Stimulated activated CD4-positive, alpha-beta T cell treated with anti-CD3 and anti-CD28 coated beads, Interleukin-4, amount 100 ng/mL, for 24 hours (primary cell): ENCODE results near the gene C5orf63.
"Not testable (repeated sequence)": the region's sequence is repeated elsewhere in the genome, so short reads cannot be mapped to it uniquely, and the experiment has no call there.

Experiments
- DNase-seq: peaks from one replicate; pipeline ENCODE4 v3.0.0-alpha.2; 2020

The C5orf63 gene

GRCh38 chr5:127030259-127031146 lies 42.8 kb downstream of the C5orf63 start, which contains the start of gene MARCHF3:
TSS of gene MARCHF3 (minus strand) at chr5:127030558. CDS start at chr5:126918171, 112,387 bp downstream.
- DNase-seq = peak; percentile 92

- DNase-seq = peak; percentile 62
Measured at GRCh38 chr5:127029581-127030258, 43.6 kb downstream of the C5orf63 start.

- no peak for DNase-seq
Measured at GRCh38 chr5:127028822-127029457, 44.4 kb downstream of the C5orf63 start.

GRCh38 chr5:127027539-127027938 lies 45.8 kb downstream of the C5orf63 start:
- DNase-seq = no peak

GRCh38 chr5:127026166-127026565 lies 47.1 kb downstream of the C5orf63 start:
- DNase-seq = no peak

GRCh38 chr5:127025467-127025866 lies 47.8 kb downstream of the C5orf63 start:
- DNase-seq = no peak

GRCh38 chr5:127024821-127025220 lies 48.5 kb downstream of the C5orf63 start:
- no peak for DNase-seq

- not testable (repeated sequence) for DNase-seq
Measured at GRCh38 chr5:127023552-127024191, 49.6 kb downstream of the C5orf63 start.

GRCh38 chr5:127022846-127023245 lies 50.5 kb downstream of the C5orf63 start:
- no peak for DNase-seq

GRCh38 chr5:127019928-127020327 lies 53.4 kb downstream of the C5orf63 start:
- no peak for DNase-seq

- DNase-seq = not testable (repeated sequence)
Measured at GRCh38 chr5:127016722-127017121, 56.6 kb downstream of the C5orf63 start.

- DNase-seq = no peak
Measured at GRCh38 chr5:127015716-127016115, 57.6 kb downstream of the C5orf63 start.

- no peak for DNase-seq
Measured at GRCh38 chr5:127014573-127014972, 58.7 kb downstream of the C5orf63 start.

- no peak for DNase-seq
Measured at GRCh38 chr5:127013407-127013806, 59.9 kb downstream of the C5orf63 start.

GRCh38 chr5:127012916-127013315 lies 60.4 kb downstream of the C5orf63 start:
- DNase-seq = no peak

GRCh38 chr5:127011961-127012644 lies 61.2 kb downstream of the C5orf63 start:
- no peak for DNase-seq

- DNase-seq = no peak
Measured at GRCh38 chr5:127011153-127011552, 62.1 kb downstream of the C5orf63 start.

- DNase-seq = no peak
Measured at GRCh38 chr5:127010362-127010761, 62.9 kb downstream of the C5orf63 start.

- DNase-seq = no peak
Measured at GRCh38 chr5:127009784-127010183, 63.5 kb downstream of the C5orf63 start.

- DNase-seq = no peak
Measured at GRCh38 chr5:127008300-127008975, 64.9 kb downstream of the C5orf63 start.

GRCh38 chr5:127007522-127007921 lies 65.8 kb downstream of the C5orf63 start:
- DNase-seq = no peak

GRCh38 chr5:127006744-127007143 lies 66.6 kb downstream of the C5orf63 start:
- no peak for DNase-seq
